Sigmoid colon (tissue), 4 donors: ENCODE results near the gene SETBP1.

Experiments used
- CTCF ChIP-seq, 4 experiments: fragments of 450-650 bp in 3 of 4; fragments of 200-600 bp in 1 of 4; IDR thresholded peaks; one replicate each; pipeline ENCODE4 v1.5.1; 2016 to 2019; ENCODE audit warnings: antibody characterized with exemption in 4 of 4, mild to moderate bottlenecking in 3 of 4, moderate library complexity in 2 of 4
- EP300 ChIP-seq, 4 donors: sonication (generic); formaldehyde crosslinking; IDR thresholded peaks; one replicate each; pipeline ENCODE4 v1.6.1; 2017; ENCODE audit warnings: antibody characterized with exemption in 4 of 4
- POLR2A ChIP-seq, 2 donors: fragments of 450-650 bp; IDR thresholded peaks; one replicate each; pipeline ENCODE4 v1.6.1; 2016; ENCODE audit warnings: antibody characterized with exemption in 2 of 2, mild to moderate bottlenecking in 2 of 2, moderate library complexity in 2 of 2

GRCh38 chr18:44638811-44639210 lies 41.9 kb upstream of the SETBP1 start:
- TF ChIP-seq POLR2A (IDR thresholded peaks at IDR 0.05), result no peak
- no peak for TF ChIP-seq CTCF (IDR thresholded peaks at IDR 0.05)
- TF ChIP-seq EP300 (IDR thresholded peaks at IDR 0.05), result no peak
